WTC11 (cell line): Measurements from ENCODE around the gene PIERCE2. TPM values are rescaled to one million over a fixed set of nuclear protein-coding genes. Genes with fewer than 3 reads are reported as not detected.

Source experiments
- AR ChIP-seq: fragments of 250-450 bp; sonication (Bioruptor Pico); IDR thresholded peaks from 2 replicates; pipeline ENCODE4 v1.9.0; 2021; ENCODE audit warnings: mild to moderate bottlenecking
- CDX4 ChIP-seq: fragments of 250-450 bp; sonication (Bioruptor Pico); IDR thresholded peaks from 2 replicates; pipeline ENCODE4 v1.9.0; 2021; ENCODE audit warnings: moderate library complexity, mild to moderate bottlenecking, inconsistent platforms, borderline replicate concordance
- CREB1 ChIP-seq: sonication (generic); formaldehyde crosslinking; IDR thresholded peaks from 2 replicates; pipeline ENCODE4 v1.8.0; 2023; ENCODE audit warnings: mild to moderate bottlenecking, missing genetic modification reagents
- CREM ChIP-seq: sonication (generic); formaldehyde crosslinking; IDR thresholded peaks from 2 replicates; pipeline ENCODE4 v1.8.1; 2022; ENCODE audit warnings: mild to moderate bottlenecking, missing genetic modification reagents, moderate library complexity
- ELF4 ChIP-seq: sonication (generic); formaldehyde crosslinking; IDR thresholded peaks from 2 replicates; pipeline ENCODE4 v1.8.1; 2022; ENCODE audit warnings: low read depth, mild to moderate bottlenecking, moderate library complexity, missing genetic modification reagents
- EMX1 ChIP-seq: fragments of 250-450 bp; sonication (Bioruptor Pico); IDR thresholded peaks from 2 replicates; pipeline ENCODE4 v1.8.0; 2021; ENCODE audit warnings: mild to moderate bottlenecking
- ETV6 ChIP-seq: sonication (generic); formaldehyde crosslinking; IDR thresholded peaks from 2 replicates; pipeline ENCODE4 v1.8.1; 2022; ENCODE audit warnings: mild to moderate bottlenecking, missing genetic modification reagents
- GABPB1 ChIP-seq: sonication (generic); formaldehyde crosslinking; IDR thresholded peaks from 2 replicates; pipeline ENCODE4 v1.8.1; 2023; ENCODE audit warnings: mild to moderate bottlenecking, missing genetic modification reagents
- GRHL2 ChIP-seq: fragments of 250-450 bp; sonication (Bioruptor Pico); IDR thresholded peaks from 2 replicates; pipeline ENCODE4 v1.8.0; 2022; ENCODE audit warnings: mild to moderate bottlenecking, moderate library complexity; ENCODE audit not compliant: insufficient replicate concordance, severe bottlenecking
- HMGXB4 ChIP-seq: sonication (generic); formaldehyde crosslinking; IDR thresholded peaks from 2 replicates; pipeline ENCODE4 v1.8.1; 2023; ENCODE audit warnings: mild to moderate bottlenecking, moderate library complexity, missing genetic modification reagents
- IRF2 ChIP-seq: sonication (generic); formaldehyde crosslinking; IDR thresholded peaks from 2 replicates; pipeline ENCODE4 v1.8.0; 2022; ENCODE audit warnings: low read depth, missing genetic modification reagents, borderline replicate concordance
- KAT7 ChIP-seq: sonication (generic); formaldehyde crosslinking; IDR thresholded peaks from 2 replicates; pipeline ENCODE4 v1.8.1; 2023; ENCODE audit warnings: missing genetic modification reagents, mild to moderate bottlenecking, borderline replicate concordance
- NFATC4 ChIP-seq: fragments of 250-450 bp; sonication (Bioruptor Pico); IDR thresholded peaks from 2 replicates; pipeline ENCODE4 v1.9.0; 2021; ENCODE audit warnings: mild to moderate bottlenecking
- NFE2L1 ChIP-seq: sonication (generic); formaldehyde crosslinking; IDR thresholded peaks from 2 replicates; pipeline ENCODE4 v1.8.1; 2023; ENCODE audit warnings: missing genetic modification reagents
- NR3C1 ChIP-seq: sonication (generic); formaldehyde crosslinking; conservative IDR thresholded peaks from 2 replicates; pipeline ENCODE4 v1.8.1; 2023; ENCODE audit warnings: low read depth, mild to moderate bottlenecking, missing genetic modification reagents
- RORB ChIP-seq: fragments of 250-450 bp; sonication (Bioruptor Pico); IDR thresholded peaks from 2 replicates; pipeline ENCODE4 v1.9.0; 2021; ENCODE audit warnings: mild to moderate bottlenecking
- USF2 ChIP-seq: sonication (generic); formaldehyde crosslinking; IDR thresholded peaks from 2 replicates; pipeline ENCODE4 v1.8.1; 2023; ENCODE audit warnings: mild to moderate bottlenecking, missing genetic modification reagents, moderate library complexity
- ZBTB43 ChIP-seq: sonication (generic); formaldehyde crosslinking; IDR thresholded peaks from 2 replicates; pipeline ENCODE4 v1.8.1; 2023; ENCODE audit warnings: mild to moderate bottlenecking, missing genetic modification reagents
- ZNF425 ChIP-seq: fragments of 250-450 bp; sonication (Bioruptor Pico); conservative IDR thresholded peaks from 2 replicates; pipeline ENCODE4 v1.9.0; 2021; ENCODE audit warnings: mild to moderate bottlenecking
- ZNF532 ChIP-seq: fragments of 250-450 bp; sonication (Bioruptor Pico); IDR thresholded peaks from 2 replicates; pipeline ENCODE4 v1.9.0; 2021; ENCODE audit warnings: mild to moderate bottlenecking, borderline replicate concordance
- total RNA-seq: library from RNA; stranded (reverse); gene quantifications from 3 replicates; pipeline ENCODE4 v1.2.3, GENCODE V29; 2021

The PIERCE2 gene
- total RNA-seq, 1 experiment from 2014 or later: 1.8 TPM

- TF ChIP-seq CREM (CRISPR knock-in tag) (peak; percentile 55; the same call in 1 of the 2 replicates), RORB (no peak), KAT7 (CRISPR knock-in tag) (no peak), IRF2 (CRISPR knock-in tag) (no peak), EMX1 (no peak), ETV6 (CRISPR knock-in tag) (peak; percentile 56; the same call in 1 of the 2 replicates), HMGXB4 (CRISPR knock-in tag) (peak; percentile 48; the same call in 1 of the 2 replicates), NFE2L1 (CRISPR knock-in tag) (no peak), CDX4 (CRISPR knock-in tag) (no peak), CREB1 (CRISPR knock-in tag) (no peak), GRHL2 (CRISPR knock-in tag) (no peak), ZBTB43 (no peak), ZNF425 (CRISPR knock-in tag) (no peak), USF2 (CRISPR knock-in tag) (no peak), AR (no peak), NR3C1 (CRISPR knock-in tag) (no peak), NFATC4 (CRISPR knock-in tag) (no peak), GABPB1 (CRISPR knock-in tag) (0 out of 2 replicates have a peak, but pooled peaks have one; percentile 20), ELF4 (CRISPR knock-in tag) (no peak), ZNF532 (no peak)
These were observed at the start of gene PIERCE2, which contains the start of gene CCPG1 (continued) for GRCh38 chr15:55408012-55408928.
